ENCODE data around the gene ZCCHC8.
"Not testable (repeated sequence)": the region's sequence is repeated elsewhere in the genome, so short reads cannot be mapped to it uniquely, and the experiment has no call there.

ZCCHC8 gene

DNA sequence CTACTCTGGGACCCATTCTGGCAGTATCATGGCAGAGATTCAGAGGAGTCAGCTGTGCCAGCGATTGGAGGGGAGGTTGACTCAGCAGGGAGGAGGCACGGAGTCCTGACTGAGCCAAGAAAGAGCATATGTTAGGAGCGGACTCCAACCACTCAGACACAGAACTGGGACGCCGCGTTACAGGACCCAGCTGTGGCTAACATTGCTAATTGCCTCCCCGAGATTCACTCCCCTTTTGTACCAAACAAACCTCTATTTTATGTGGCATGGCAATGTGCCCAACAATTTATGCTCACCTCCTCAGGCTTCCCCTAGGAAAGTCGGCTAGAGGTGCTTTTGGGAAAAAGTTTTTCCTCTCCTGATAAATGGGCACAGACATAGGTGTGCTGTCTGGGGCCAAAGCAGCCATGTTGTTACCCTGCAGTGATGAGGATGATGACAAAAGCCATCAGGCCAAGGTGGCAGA, 63.0 kb downstream of the ZCCHC8 start:
- TF ChIP-seq, protein P1, sequence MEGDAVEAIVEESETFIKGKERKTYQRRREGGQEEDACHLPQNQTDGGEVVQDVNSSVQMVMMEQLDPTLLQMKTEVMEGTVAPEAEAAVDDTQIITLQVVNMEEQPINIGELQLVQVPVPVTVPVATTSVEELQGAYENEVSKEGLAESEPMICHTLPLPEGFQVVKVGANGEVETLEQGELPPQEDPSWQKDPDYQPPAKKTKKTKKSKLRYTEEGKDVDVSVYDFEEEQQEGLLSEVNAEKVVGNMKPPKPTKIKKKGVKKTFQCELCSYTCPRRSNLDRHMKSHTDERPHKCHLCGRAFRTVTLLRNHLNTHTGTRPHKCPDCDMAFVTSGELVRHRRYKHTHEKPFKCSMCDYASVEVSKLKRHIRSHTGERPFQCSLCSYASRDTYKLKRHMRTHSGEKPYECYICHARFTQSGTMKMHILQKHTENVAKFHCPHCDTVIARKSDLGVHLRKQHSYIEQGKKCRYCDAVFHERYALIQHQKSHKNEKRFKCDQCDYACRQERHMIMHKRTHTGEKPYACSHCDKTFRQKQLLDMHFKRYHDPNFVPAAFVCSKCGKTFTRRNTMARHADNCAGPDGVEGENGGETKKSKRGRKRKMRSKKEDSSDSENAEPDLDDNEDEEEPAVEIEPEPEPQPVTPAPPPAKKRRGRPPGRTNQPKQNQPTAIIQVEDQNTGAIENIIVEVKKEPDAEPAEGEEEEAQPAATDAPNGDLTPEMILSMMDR (IDR thresholded peaks at IDR 0.05; ENCODE audit: low read depth, low read length): no peak
- no peak for TF ChIP-seq POLR2A (IDR thresholded peaks at IDR 0.05; ENCODE audit: extremely low read depth, insufficient read length)
- TF ChIP-seq, protein P2, sequence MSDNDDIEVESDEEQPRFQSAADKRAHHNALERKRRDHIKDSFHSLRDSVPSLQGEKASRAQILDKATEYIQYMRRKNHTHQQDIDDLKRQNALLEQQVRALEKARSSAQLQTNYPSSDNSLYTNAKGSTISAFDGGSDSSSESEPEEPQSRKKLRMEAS (IDR thresholded peaks at IDR 0.05; ENCODE audit: low read depth, low read length): no peak
- no peak for TF ChIP-seq MYC (IDR thresholded peaks at IDR 0.05; ENCODE audit: low read depth, low read length)
- no peak overlapping the region for H3K4me3 ChIP-seq (ENCODE audit: low read depth, low read length)
- DNase-seq (ENCODE audit: low read depth): no peak

DNA sequence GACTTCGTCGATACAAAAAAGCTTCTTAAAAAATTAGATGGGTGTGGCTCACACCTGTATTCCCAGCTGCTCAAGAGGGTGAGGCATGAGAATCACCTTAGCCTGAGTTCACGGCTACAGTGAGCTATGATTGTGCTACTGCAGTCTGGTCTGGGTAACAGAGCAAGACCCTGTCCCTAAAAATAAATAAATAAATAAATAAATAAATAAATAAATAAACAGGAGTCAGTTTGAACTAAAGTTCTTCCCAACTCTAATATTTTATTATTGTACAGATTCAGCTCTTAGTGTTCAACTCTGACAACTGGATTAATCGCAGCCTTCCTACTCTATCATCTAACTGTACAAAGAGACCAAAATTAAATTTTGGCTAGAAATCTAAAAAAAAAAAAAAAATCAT, 65.5 kb downstream of the ZCCHC8 start:
- no peak overlapping the region for H3K4me3 ChIP-seq (ENCODE audit: low read depth, low read length)
- no peak for DNase-seq (ENCODE audit: low read depth)
- TF ChIP-seq, protein P2 (IDR thresholded peaks at IDR 0.05; ENCODE audit: low read depth, low read length): no peak
- TF ChIP-seq POLR2A (IDR thresholded peaks at IDR 0.05; ENCODE audit: extremely low read depth, insufficient read length): no peak
- TF ChIP-seq, protein P1 (IDR thresholded peaks at IDR 0.05; ENCODE audit: low read depth, low read length): no peak
- TF ChIP-seq MYC (IDR thresholded peaks at IDR 0.05; ENCODE audit: low read depth, low read length): no peak

DNA sequence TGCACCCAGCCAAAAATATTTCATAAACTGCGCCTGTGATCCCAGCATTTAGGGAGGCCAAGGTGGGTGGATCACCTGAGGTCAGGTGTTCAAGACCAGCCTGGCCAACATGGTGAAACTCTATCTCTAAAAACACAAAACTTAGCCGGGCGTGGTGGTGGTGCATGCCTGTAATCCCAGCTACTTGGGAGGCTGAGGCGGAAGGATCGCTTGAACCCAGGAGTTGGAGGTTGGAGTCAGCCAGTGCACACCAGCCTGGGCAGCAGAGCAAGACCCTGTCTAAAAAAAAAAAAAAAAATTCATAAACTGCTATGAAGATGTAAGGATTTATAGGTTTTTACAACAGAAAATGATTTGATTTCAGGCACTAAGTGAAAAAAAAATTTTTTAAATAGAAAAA, 71.7 kb downstream of the ZCCHC8 start:
- H3K4me3 ChIP-seq (ENCODE audit: low read depth, low read length); DNase-seq (ENCODE audit: low read depth): not testable (repeated sequence)

DNA sequence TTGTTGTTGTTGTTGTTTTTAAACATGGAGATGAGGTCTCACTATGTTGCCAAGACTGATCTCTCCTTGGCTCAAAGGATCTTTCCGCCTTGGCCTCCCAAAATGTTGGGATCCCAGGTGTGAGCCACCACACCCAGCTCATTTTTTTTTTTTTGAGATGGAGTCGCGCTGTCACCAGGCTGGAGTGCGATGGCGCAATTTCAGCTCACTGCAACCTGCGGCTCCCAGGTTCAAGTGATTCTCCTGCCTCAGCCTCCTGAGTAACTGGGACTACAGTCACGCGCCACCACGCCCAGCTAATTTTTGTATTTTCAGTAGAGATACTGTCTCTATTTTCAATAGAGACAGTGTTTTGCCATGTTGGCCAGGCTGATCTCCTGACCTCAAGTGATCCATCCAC, 73.3 kb downstream of the ZCCHC8 start:
- H3K4me3 ChIP-seq (ENCODE audit: low read depth, low read length): no peak overlapping the region
- DNase-seq (ENCODE audit: low read depth): no peak
- TF ChIP-seq, protein P1 (IDR thresholded peaks at IDR 0.05; ENCODE audit: low read depth, low read length): no peak
- TF ChIP-seq MYC (IDR thresholded peaks at IDR 0.05; ENCODE audit: low read depth, low read length): no peak
- TF ChIP-seq, protein P2 (IDR thresholded peaks at IDR 0.05; ENCODE audit: low read depth, low read length): no peak
- no peak for TF ChIP-seq POLR2A (IDR thresholded peaks at IDR 0.05; ENCODE audit: extremely low read depth, insufficient read length)

DNA sequence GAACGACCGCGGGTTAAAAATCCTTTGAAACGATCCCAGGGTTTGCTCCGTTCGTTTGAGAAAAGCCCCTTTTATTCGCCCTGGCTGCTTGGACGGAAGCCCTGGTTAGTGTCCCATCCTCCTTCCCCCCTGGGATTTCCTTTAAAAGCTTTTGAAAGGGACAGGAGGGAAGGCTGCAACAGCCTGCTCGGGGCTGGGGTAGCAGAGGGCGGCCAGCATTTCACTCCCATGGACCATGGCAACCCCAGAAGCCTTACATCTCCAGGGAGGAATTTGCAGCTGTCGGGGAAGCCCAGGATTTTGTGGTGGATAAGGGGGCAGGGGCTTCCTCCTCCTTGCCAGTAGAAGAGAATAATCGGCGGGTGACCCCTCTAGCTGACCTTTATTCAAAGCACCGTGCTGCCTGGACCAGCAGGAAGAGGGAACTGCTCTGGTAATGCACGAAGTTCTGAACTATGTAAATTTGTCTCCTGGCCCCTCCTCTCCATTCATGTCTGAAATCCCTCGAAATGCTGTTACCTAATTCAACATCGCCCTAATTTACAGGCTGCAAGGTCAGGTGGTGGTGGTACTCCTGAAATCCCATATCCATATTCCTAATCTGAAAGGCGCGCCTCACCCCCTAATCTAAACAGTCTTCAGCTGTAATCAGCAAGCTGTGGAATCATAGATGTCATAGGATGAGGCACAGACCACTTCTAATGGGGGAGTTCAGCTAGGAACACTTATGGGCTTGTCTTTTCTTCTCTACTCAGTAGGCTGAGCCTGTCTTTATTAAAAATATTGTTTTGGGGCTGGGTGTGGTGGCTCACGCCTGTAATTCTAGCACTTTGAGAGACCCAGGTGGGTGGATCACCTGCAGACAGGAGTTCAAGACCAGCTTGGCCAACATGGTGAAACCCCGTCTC, 77.2 kb downstream of the ZCCHC8 start:
- peak overlapping the region; percentile 49 for H3K4me3 ChIP-seq (ENCODE audit: low read depth, low read length)
- DNase-seq (ENCODE audit: low read depth): peak; percentile 63
- TF ChIP-seq POLR2A (IDR thresholded peaks at IDR 0.05; ENCODE audit: extremely low read depth, insufficient read length): no peak
- no peak for TF ChIP-seq MYC (IDR thresholded peaks at IDR 0.05; ENCODE audit: low read depth, low read length)
- TF ChIP-seq, protein P1 (IDR thresholded peaks at IDR 0.05; ENCODE audit: low read depth, low read length): no peak
- TF ChIP-seq, protein P2 (IDR thresholded peaks at IDR 0.05; ENCODE audit: low read depth, low read length): no peak

DNA sequence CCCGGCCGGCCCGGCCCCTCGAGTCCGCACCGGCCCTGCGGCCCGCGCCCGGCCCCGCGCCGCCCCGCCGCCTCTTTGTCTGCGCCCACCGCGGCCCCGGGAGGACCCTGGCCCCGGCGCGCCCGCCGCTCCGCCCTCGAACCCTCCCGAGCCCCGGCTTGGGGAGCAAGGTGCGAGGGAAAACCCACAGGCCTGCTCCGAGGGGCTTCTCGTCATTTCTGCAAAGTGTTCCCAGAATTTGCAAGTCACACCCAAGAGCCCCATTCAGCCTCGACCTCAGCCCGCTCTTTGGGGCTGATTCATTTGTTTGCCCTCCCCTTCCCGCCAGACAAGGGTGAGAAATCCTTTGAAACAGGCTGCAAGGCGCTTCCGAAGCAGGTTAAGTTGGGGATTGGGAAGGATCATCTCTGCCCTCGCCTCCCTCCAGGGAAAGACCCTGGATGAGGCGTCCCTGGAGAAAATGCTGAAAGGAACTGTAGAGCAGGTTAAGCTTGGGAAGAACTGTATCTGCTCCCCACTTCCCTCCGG, 77.9 kb downstream of the ZCCHC8 start:
- DNase-seq (ENCODE audit: low read depth): peak; percentile 75
- TF ChIP-seq, protein P1 (IDR thresholded peaks at IDR 0.05; ENCODE audit: low read depth, low read length): no peak
- TF ChIP-seq MYC (IDR thresholded peaks at IDR 0.05; ENCODE audit: low read depth, low read length) (no peak), POLR2A (IDR thresholded peaks at IDR 0.05; ENCODE audit: extremely low read depth, insufficient read length) (no peak)
- TF ChIP-seq, protein P2 (IDR thresholded peaks at IDR 0.05; ENCODE audit: low read depth, low read length): 0 out of 2 replicates have a peak, but pooled peaks have one; percentile 27
- H3K4me3 ChIP-seq (ENCODE audit: low read depth, low read length): peak overlapping the region; percentile 49

Data from NB4 (cell line).